Epidermal melanocyte (primary cell): ENCODE results near the gene CCDC152.
A peak's percentile ranks its signal among the peaks of the same experiment; 100 is the strongest.
"Not testable (repeated sequence)": the region's sequence is repeated elsewhere in the genome, so short reads cannot be mapped to it uniquely, and the experiment has no call there.

Source experiments
- DNase-seq: peaks from one replicate; pipeline ENCODE4 v3.0.0; 2011; ENCODE audit warnings: low spot score; ENCODE audit not compliant: insufficient read length

Gene CCDC152

DNA sequence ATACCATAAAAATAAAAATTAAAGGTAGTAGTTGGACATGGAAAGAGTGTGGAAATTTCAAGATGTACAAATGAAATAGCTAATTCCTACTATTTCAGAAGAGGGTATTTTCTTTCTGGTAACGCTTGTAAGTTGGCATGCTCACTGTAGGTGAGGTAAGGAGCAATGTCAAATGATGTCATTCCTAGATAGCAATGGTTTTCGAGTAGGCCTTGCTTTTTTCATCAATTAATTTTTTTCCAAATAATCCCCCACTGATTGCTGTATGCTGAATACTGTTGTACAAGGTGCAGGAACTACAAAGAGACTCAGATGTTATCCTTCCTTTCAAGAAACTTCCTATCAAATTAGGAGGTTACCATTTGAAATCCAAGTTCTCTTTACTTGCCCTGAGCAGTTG is 56.0 kb downstream of the CCDC152 start:
- no peak for DNase-seq

DNA sequence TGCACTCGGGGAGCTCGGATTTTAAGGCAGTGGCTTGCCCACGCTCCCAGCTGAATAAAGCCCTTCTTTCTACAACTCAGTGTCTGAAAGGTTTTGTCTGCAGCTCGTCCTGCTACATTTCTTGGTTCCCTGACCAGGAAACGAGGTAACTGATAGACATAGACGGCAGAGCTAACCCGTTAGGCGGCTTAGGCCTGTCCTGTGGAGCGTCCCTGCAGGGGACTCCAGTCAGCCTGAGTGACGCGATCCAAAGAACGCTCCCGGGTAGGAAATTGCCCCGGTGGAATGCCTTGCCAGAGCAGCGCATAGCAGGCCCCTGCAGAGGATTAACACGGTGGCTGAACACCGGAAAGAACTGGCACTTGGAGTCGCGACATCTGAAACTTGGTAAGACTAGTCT is 56.9 kb downstream of the CCDC152 start:
- no peak for DNase-seq

DNA sequence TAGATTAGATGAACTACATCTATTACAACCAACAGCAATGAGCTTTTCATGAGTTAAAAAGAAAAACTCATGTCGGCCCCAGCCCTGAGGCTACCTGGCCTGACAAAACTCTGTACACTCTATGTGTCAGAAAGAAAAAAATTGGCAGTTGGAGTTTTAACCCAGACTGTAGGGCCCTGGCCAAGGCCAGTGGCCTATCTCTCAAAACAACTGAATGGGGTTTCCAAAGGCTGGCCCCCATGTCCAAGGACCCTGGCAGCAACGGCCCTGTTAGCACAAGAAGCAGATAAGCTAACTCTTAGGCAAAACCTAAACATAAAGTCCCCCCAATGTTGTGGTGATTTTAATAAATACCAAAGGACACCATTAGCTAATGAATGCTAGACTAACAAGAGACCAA is 59.9 kb downstream of the CCDC152 start:
- not testable (repeated sequence) for DNase-seq

DNA sequence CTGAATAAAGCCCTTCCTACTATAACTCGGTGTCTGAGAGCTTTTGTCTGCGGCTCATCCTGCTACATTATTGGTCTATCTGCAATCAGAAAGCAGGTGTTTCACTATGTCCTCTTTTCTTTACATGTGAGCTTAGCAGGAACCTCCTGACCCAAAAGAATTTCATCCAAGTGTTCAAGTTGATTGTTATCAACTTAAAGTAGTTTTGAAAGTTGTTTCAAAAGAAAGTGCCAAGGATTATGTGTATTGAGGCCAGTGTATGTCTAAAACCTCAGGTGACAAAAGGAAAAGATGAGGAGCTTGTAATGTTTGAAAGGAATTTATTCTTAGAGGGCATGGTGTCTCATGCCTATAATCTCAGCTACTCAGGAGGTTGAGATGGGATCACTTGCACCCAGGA is 63.1 kb downstream of the CCDC152 start:
- no peak for DNase-seq

DNA sequence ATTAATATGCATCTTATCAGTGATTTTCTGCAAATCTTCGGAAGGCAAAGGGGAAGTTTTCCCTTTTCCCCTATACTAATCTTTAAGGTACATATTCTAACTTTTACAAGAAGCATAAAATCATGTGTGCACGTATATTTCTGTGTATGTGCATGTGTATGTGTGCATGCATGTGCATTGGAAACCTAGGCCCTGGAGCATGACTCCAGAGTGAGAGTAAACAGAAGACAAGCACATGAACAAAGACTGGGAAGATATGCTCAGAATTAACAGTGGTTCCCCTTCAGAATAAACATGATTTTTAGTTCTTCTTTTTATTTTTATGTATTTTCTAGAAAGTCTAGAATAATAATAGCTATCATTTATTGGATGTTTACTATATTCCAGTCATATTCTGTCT is 65.9 kb downstream of the CCDC152 start:
- no peak for DNase-seq

DNA sequence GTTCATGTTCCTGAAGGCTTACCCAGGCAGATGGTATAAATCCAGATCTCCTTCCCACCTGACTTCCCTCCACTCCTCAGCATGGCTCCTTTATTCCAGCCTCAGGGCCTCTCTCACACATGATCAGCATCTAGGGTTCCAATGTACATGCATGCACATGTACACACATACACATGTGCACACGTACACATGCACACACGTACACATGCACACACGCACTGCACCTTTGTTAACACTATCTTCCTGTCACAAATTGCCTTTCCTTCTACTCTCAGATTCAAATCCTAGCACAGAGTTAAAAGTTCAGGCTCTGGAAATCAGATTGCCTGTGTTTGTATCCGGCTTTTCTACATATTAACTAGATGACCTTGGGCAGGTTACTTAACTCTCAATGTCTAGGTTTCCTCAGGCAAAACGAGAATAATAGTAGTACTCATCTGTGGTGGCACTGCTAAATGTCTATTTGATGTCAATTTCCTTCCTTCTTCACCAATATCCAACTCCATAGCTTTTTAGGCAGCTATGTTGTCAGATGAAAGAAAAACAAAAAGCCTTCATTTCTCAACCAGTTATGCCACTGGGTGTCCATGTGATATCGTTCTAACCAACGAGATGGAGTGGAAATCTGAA is 67.8 kb downstream of the CCDC152 start:
- DNase-seq = no peak

DNA sequence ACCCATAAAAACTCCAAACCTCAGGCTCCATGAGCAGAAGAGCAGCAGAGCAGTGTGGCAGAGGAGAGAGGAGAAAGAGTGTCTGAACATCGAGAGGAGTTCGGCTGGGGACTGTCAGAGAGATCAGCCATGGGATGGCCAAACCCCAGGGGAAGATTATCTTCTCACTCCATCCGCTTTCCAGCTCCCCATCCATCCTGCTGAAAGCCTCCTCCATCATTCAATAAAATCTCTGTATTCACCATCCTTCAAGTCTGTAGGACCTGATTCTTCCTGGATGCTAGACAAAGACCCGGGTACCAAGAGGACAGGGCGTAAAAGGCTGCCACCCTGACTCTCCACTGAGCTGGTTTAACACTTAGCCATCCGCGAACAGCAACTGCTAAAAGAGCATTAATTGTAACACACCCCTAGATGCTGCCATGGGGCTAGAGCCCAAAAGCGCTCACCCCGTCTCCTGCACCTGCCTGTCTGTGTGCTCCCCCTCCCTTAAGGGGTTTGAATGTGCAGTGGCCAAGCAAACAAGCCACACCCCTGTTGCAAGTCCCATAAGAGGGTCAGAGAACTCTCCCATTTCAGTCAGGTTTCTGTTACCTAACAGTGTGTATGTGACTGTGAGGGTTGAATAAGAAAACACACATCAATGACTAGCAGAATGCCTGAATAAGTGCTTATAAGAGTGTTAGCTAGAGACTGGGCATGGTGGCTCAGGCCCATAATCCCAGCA is 69.0 kb downstream of the CCDC152 start:
- DNase-seq = no peak

DNA sequence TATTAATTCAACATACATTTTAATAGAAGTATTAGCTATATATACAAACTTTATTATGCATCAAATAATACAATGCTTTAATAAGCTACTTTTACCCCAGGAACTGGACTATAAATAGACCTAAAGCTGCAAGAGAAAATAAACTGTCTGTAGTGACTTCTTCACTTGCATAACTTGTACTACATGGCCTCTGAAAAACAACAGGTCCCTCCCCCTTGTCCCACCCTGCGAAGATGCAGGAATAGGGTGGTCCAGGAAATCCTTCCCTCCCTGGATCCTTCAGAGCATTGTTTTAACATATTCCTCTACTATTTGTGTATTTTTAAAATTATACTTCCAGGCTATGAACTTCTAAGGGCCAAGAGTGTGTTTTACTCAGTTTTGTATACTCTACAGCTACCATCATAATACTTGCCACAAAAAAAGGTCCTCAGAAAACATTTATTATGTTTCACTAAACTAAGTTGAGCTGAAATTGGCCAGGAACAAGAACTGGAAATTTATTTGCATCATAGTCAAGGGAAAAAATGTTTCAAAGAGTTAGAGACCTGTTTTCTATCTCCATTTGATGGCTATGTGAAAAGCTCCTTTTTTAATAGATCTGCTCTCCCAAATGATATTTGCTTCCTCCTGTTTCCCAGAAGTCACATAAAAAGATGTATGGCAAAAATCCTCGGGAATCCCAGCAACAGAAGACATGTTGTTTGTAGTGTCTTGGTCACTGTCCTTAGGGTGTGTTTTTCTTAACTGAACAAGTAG is 70.3 kb downstream of the CCDC152 start:
- no peak for DNase-seq

DNA sequence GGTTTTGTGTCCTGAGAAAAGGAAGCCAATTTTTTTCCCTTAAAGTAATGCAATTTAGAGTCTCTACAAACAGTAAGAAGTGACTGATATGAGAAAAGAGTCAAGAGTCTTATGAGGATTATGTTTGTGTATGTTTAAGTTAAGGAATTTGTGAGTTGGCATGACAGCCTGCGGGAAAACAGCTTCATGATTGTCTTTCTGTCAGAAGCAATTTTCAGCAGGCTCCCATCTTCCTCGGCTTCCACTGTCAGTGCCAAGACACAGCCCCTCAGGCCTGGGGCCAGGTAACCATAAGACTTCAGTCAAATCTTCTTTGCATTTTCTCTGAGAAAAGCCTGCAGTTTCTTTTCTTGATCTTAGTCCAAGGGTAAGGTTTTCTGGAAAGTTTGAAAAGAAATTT is 72.1 kb downstream of the CCDC152 start:
- no peak for DNase-seq

DNA sequence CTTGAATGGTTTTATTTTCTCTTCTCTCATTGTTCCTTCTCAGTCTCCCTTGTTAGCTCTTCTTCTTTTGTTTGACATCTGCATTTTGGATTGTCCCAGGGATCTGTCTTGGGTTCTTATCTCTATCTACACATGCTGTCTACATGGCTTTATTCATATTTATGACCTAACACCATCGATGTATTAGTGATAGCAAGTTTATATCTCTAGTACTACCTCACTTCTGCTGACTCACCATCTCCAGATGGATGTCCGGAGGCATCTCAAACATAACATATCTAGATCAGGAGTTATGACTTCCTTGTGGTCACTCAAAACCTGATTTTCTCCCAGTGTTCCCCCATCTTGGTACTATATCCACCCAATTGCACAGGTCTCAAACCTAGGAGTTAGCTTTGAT is 74.3 kb downstream of the CCDC152 start:
- DNase-seq = no peak

DNA sequence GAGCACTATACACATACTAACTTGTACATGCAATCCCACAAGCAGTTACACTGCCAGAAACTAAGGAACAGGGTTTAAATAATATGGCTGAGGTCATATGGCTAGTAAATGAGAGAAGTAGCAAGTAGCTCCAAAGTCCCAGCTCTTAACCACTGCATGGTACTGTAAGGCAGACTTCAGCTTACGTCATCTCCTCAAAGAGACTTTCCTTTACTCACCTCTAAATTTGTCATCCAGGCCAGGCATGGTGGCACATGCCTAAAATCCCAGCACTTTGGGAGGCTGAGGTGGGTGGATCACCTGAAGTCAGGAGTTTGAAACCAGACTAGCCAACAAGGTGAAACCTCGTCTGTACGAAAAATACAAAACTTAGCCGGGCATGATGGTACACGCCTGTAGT is 75.4 kb downstream of the CCDC152 start:
- DNase-seq = no peak

DNA sequence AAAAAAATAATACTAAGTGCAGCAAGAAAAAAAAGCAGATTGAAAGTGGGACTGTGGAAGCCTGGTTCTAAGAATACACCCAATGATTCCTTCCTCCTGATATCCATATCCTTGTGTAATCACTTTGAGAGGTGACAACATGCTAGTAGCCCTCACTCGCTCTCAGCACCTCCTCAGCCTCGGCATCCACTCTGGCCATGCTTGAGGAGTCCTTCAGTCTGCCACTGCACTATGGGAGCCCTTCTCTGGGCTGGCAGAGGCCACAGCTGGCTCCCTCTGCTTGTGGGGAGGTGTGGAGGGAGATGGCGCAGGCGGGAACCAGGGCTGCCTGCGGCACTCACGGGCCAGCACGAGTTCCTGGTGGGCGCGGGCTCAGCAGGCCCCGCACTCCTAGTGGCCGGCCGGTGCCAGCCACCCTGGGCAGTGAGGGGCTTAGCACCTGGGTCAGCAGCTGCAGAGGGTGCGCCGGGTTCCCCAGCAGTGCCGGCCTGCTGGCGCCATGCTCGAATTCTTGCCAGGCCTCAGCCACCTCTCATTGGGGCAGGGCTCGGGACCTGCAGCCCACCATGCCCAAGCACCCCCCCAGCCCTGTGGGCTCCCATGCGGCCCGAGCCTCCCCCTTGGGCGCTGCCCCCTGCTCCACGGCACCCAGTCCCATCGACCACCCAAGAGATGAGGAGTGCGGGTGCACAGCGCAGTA is 79.6 kb downstream of the CCDC152 start:
- no peak for DNase-seq

DNA sequence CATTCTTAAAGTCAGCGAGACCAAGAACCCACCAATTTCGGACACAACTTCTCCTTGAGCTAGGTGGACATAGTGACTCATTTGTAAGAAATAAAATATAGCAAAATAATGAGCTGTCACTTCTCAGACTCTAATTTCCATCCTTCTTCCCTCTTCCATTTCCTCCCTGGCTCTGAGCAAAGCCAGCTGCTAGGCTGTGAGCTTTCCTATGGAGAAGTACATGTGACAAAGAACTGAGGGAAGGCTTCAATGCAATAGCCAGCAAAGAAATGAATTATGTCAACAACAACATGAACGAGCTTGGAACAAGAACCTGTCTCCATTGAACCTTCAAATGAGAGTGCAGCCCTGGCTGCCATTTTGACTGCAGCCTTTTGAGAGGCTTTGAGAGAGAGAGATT is 81.0 kb downstream of the CCDC152 start:
- no peak for DNase-seq

DNA sequence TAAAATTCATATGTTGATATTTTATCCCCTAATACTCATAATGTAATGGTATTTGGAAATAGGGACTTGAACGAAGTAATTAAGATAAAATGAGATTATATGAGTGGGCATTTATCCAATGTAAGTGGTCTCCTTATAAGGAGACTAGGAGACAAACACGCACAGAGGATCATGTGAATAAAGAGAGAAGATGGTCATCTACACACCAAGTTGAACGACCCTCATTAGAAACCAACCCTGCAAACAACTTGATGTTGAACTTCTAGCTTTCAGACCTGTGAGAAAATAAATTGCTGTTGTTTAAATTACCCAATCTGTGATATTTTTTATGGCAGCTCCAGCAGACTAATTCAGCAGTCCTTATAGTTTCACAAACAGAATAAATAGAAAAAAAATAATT is 82.6 kb downstream of the CCDC152 start:
- DNase-seq = no peak

DNA sequence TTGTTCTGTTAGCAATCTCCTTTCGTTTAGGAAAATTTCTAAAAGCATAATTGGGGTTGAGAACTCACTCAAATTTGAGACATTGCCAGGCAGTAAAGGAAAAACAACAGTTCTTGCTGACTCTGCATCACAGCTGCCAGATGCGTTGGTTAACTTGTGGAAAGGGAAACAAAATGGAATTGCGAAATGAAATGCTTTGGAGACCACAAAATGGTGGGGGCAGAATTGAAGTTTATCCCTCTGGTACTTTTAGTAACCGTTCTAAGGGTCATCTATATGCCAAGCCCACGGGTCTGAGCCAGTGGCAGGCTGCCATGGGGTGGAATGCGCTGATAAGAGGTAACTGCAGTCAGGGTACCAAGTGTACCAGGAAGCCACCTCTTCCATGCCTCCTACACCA is 83.7 kb downstream of the CCDC152 start:
- DNase-seq = peak; percentile 61

DNA sequence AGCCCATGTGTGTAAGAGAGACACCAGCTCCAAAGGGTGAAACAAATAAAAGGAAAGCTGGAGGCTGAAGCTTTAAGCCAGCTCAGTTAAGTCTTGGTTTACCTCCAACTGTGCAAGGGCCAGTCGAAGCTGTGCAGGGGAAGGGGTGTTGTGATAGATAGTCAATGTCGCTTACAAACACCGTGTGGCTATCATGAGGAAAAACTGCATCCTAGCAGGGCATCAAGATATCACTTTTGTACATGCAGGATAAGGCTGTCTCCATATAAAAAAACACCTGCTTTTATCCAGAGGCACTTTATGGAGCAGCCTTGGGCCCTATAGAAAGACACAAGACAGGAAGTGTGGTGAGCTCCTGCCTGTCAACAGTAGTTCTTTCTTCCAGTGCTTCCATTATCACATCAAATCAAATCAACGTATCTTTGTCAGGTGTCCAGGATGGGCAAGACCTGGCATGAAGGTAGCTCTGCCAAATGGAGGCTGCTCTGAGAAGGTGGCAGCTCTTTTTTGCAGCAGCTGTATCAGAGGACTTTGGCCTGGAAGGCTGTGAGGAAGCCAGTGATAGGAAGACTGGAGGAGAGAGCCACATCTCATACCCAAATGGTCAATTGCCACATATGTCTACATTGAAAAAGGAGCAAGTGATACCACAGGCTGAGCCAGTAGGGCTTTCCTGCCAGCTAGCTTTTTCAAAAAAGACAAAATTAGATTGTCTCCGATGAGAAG is 84.4 kb downstream of the CCDC152 start:
- no peak for DNase-seq

DNA sequence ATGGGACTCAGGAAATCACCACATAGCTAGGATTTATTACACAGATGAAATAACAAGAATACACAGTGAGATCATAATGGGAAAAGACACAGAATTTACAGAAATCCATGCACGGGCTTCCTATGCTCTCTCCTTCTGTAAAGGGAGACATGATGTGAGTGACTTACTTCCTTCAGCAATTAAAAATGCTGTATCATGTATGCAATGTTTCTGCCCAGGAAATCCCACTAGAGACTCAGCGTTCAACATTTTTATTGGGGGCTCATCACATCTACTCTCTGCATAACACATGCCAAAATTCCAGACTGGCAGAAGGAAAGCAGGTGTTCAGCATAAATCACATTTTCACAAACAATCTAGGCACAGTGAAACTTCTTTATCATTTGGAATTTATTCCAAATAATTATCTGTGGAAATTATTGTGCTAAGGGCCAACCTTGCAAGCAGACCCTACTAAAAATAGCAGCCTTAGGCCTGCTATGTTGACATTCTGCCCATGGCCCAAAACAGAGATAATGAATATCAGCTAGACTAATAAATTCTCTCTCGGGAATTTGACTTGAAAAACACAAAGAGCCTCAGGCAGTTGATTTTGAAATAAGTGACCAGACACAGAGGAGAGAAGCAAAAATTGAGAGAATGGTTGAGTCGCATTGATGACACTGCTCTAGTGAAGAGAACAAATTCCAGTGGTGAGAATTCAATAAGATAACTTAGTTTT is 86.5 kb downstream of the CCDC152 start:
- DNase-seq = no peak

DNA sequence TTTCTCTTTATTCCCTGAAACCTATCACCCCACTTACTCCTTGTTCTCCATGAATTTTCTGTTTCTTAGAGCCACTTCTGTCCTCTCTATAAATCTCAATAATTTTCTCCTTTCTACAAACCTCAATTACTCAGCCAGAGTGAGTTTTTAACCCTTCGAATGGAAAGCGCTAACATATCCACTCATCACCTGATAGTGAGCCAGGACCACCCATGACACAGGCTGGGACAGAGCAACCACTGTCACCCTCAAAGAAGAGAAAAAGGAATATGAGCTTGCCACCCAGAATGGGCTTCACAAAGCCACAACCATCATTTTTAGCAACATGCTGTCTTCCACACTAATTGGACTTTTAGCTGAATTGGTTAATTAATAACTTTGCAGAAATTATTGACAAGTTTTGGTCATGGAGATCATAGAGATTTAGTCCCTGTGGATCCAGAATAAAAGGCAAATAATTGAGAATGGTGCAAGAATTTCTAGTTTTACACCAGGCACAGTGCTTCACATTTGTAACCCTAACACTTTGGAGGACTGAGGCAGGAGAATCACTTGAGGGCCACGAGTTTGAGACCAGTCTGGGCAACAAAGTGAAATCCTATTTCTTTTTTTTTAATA is 87.2 kb downstream of the CCDC152 start:
- no peak for DNase-seq

DNA sequence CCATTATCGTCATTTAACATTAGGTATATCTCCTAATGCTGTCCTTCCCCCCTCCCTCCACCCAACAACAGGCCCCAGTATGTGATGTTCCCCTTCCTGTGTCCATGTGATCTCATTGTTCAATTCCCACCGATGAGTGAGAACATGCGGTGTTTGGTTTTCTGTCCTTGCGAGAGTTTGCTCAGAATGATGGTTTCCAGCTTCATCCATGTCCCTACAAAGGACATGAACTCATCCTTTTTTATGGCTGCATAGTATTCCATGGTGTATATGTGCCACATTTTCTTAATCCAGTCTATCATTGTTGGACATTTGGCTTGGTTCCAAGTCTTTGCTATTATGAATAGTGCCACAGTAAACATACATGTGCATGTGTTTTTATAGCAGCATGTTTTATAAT is 87.8 kb downstream of the CCDC152 start:
- DNase-seq = not testable (repeated sequence)

DNA sequence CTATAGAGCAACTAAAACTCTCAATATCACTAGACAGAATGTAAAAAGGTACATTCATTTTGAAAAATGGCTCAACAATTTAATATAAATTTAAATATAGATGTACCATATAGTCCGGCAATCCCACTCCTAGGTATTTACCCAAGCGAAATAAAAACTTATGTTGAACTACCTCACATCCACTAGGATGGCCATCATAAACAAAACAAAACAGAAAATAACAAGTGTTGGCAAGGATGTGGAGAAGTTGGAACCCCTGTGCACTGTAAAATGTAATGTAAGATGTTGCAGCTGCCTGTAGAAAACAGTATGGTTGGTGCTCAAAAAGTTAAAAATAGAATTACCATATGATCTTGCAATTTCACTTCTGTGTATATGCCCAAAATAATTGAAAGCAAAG is 91.9 kb downstream of the CCDC152 start:
- no peak for DNase-seq
